WTC11 (cell line): ENCODE measurements around the gene AOAH. TPM values are rescaled to one million over a fixed set of nuclear protein-coding genes. Genes with fewer than 3 reads are reported as not detected.

Experiments used
- ATAC-seq: fragments of 200-7000 bp; cut with Tn5 transposase; 2 replicates; pipeline ENCODE4 v1.10.0; 2021; ENCODE audit warnings: mild to moderate bottlenecking, moderate library complexity
- CTCF ChIA-PET: fragments of 300-600 bp; sonication (Branson Sonifier 250); formaldehyde crosslinking; loops from one replicate; lab custom pipeline; 2021; ENCODE audit warnings: antibody characterized with exemption; lab: Charles Lee
- POLR2A ChIA-PET: fragments of 350-600 bp; sonication (Branson Sonifier 250); formaldehyde crosslinking; loops from one replicate; lab custom pipeline; 2021; ENCODE audit warnings: antibody characterized with exemption; lab: Charles Lee
- DNase-seq: peaks from one replicate; pipeline ENCODE4 v3.0.0; 2021; ENCODE audit warnings: low spot score
- H3K27ac Mint-ChIP-seq: 2 replicates; pipeline ENCODE4 v1.8.0; 2021; ENCODE audit warnings: mixed read lengths
- H3K27me3 Mint-ChIP-seq: 2 replicates; pipeline ENCODE4 v1.8.0; 2021; ENCODE audit warnings: low read depth, mild to moderate bottlenecking, moderate library complexity, mixed read lengths
- H3K36me3 Mint-ChIP-seq: 2 replicates; pipeline ENCODE4 v1.8.0; 2021; ENCODE audit warnings: mixed read lengths
- H3K4me1 Mint-ChIP-seq: 2 replicates; pipeline ENCODE4 v1.8.0; 2022; ENCODE audit warnings: mixed read lengths
- H3K4me3 Mint-ChIP-seq: 2 replicates; pipeline ENCODE4 v1.8.0; 2021; ENCODE audit warnings: mild to moderate bottlenecking, moderate library complexity, mixed read lengths
- H3K9me3 Mint-ChIP-seq: 2 replicates; pipeline ENCODE4 v1.8.0; 2021; ENCODE audit warnings: mixed read lengths
- AFF4 ChIP-seq: sonication (generic); formaldehyde crosslinking; IDR thresholded peaks from 2 replicates; pipeline ENCODE4 v1.8.1; 2023; ENCODE audit warnings: mild to moderate bottlenecking, missing genetic modification reagents, borderline replicate concordance
- E2F5 ChIP-seq: sonication (generic); formaldehyde crosslinking; IDR thresholded peaks from 2 replicates; pipeline ENCODE4 v1.8.1; 2022; ENCODE audit warnings: mild to moderate bottlenecking, moderate library complexity, missing genetic modification reagents
- EMX1 ChIP-seq: fragments of 250-450 bp; sonication (Bioruptor Pico); IDR thresholded peaks from 2 replicates; pipeline ENCODE4 v1.8.0; 2021; ENCODE audit warnings: mild to moderate bottlenecking
- FOXP4 ChIP-seq: sonication (generic); formaldehyde crosslinking; IDR thresholded peaks from 2 replicates; pipeline ENCODE4 v1.8.0; 2022; ENCODE audit warnings: mild to moderate bottlenecking, missing genetic modification reagents
- HMGXB4 ChIP-seq: sonication (generic); formaldehyde crosslinking; IDR thresholded peaks from 2 replicates; pipeline ENCODE4 v1.8.1; 2023; ENCODE audit warnings: mild to moderate bottlenecking, moderate library complexity, missing genetic modification reagents
- IRF2 ChIP-seq: sonication (generic); formaldehyde crosslinking; IDR thresholded peaks from 2 replicates; pipeline ENCODE4 v1.8.0; 2022; ENCODE audit warnings: low read depth, missing genetic modification reagents, borderline replicate concordance
- JUN ChIP-seq: sonication (generic); formaldehyde crosslinking; IDR thresholded peaks from 2 replicates; pipeline ENCODE4 v1.8.0; 2023; ENCODE audit warnings: mild to moderate bottlenecking, missing genetic modification reagents
- MLX ChIP-seq: sonication (generic); formaldehyde crosslinking; IDR thresholded peaks from 2 replicates; pipeline ENCODE4 v1.8.1; 2023; ENCODE audit warnings: mild to moderate bottlenecking, missing genetic modification reagents, moderate library complexity
- OVOL2 ChIP-seq: fragments of 250-450 bp; sonication (Bioruptor Pico); IDR thresholded peaks from 2 replicates; pipeline ENCODE4 v1.9.0; 2021; ENCODE audit warnings: mild to moderate bottlenecking, borderline replicate concordance
- PRRX2 ChIP-seq: fragments of 250-450 bp; sonication (Bioruptor Pico); IDR thresholded peaks from 2 replicates; pipeline ENCODE4 v1.8.0; 2021; ENCODE audit warnings: mild to moderate bottlenecking
- RELA ChIP-seq: sonication (generic); formaldehyde crosslinking; IDR thresholded peaks from 2 replicates; pipeline ENCODE4 v1.8.1; 2022; ENCODE audit warnings: missing genetic modification reagents, mild to moderate bottlenecking, borderline replicate concordance
- RORB ChIP-seq: fragments of 250-450 bp; sonication (Bioruptor Pico); IDR thresholded peaks from 2 replicates; pipeline ENCODE4 v1.9.0; 2021; ENCODE audit warnings: mild to moderate bottlenecking
- SMAD4 ChIP-seq: sonication (generic); formaldehyde crosslinking; IDR thresholded peaks from 2 replicates; pipeline ENCODE4 v1.8.0; 2022; ENCODE audit warnings: mild to moderate bottlenecking, missing genetic modification reagents
- TCF7 ChIP-seq: sonication (generic); formaldehyde crosslinking; IDR thresholded peaks from 2 replicates; pipeline ENCODE4 v1.8.0; 2022; ENCODE audit warnings: mild to moderate bottlenecking, low read depth, missing genetic modification reagents, moderate library complexity
- TP53 ChIP-seq: sonication (generic); formaldehyde crosslinking; IDR thresholded peaks from 2 replicates; pipeline ENCODE4 v1.8.1; 2023; ENCODE audit warnings: mild to moderate bottlenecking, missing genetic modification reagents
- ZNF138 ChIP-seq: sonication (generic); formaldehyde crosslinking; conservative IDR thresholded peaks from 2 replicates; pipeline ENCODE4 v1.8.1; 2022; ENCODE audit warnings: mild to moderate bottlenecking, moderate library complexity, missing genetic modification reagents
- ZNF396 ChIP-seq: fragments of 250-450 bp; sonication (Bioruptor Pico); IDR thresholded peaks from 2 replicates; pipeline ENCODE4 v1.8.0; 2021; ENCODE audit warnings: mild to moderate bottlenecking, moderate library complexity, borderline replicate concordance
- ZNF425 ChIP-seq: fragments of 250-450 bp; sonication (Bioruptor Pico); conservative IDR thresholded peaks from 2 replicates; pipeline ENCODE4 v1.9.0; 2021; ENCODE audit warnings: mild to moderate bottlenecking
- total RNA-seq: library from RNA; stranded (reverse); gene quantifications from 3 replicates; pipeline ENCODE4 v1.2.3, GENCODE V29; 2021
- TF ChIP-seq, protein P1 (sequence below): sonication (generic); formaldehyde crosslinking; conservative IDR thresholded peaks from 2 replicates; pipeline ENCODE4 v1.8.1; 2022; ENCODE audit warnings: mild to moderate bottlenecking, missing genetic modification reagents
- TF ChIP-seq, protein P2 (sequence below): sonication (generic); formaldehyde crosslinking; IDR thresholded peaks from 2 replicates; pipeline ENCODE4 v1.8.1; 2022; ENCODE audit warnings: low read depth, mild to moderate bottlenecking, moderate library complexity, missing genetic modification reagents, borderline replicate concordance

Gene AOAH
- total RNA-seq, 1 experiment from 2014 or later, result 0.31 TPM

- no peak for TF ChIP-seq AFF4 (CRISPR knock-in tag)
- TF ChIP-seq, protein P1, sequence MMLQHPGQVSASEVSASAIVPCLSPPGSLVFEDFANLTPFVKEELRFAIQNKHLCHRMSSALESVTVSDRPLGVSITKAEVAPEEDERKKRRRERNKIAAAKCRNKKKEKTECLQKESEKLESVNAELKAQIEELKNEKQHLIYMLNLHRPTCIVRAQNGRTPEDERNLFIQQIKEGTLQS (CRISPR knock-in tag), result no peak
- no peak for TF ChIP-seq RORB (CRISPR knock-in tag)
- TF ChIP-seq, protein P2, sequence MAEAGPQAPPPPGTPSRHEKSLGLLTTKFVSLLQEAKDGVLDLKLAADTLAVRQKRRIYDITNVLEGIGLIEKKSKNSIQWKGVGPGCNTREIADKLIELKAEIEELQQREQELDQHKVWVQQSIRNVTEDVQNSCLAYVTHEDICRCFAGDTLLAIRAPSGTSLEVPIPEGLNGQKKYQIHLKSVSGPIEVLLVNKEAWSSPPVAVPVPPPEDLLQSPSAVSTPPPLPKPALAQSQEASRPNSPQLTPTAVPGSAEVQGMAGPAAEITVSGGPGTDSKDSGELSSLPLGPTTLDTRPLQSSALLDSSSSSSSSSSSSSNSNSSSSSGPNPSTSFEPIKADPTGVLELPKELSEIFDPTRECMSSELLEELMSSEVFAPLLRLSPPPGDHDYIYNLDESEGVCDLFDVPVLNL (CRISPR knock-in tag), result no peak
- no peak for TF ChIP-seq RELA (CRISPR knock-in tag)
- no peak for TF ChIP-seq TCF7
- no peak for TF ChIP-seq FOXP4 (CRISPR knock-in tag)
- no peak for TF ChIP-seq TP53 (CRISPR knock-in tag)
- TF ChIP-seq EMX1 (CRISPR knock-in tag), result no peak
- TF ChIP-seq HMGXB4, result no peak
Observed at GRCh38 chr7:36486336-36486735, 238.0 kb downstream of the AOAH start (continued).

- H3K4me1 Mint-ChIP-seq, result no peaks in the 10 kb centered on the region
- H3K36me3 Mint-ChIP-seq, result peaks cover 12% of the 10 kb centered on the region
- H3K9me3 Mint-ChIP-seq, result peaks cover 14% of the 10 kb centered on the region
- no peak overlapping the region for H3K27ac Mint-ChIP-seq
- ATAC-seq (no peak), DNase-seq (no peak)
- H3K27me3 Mint-ChIP-seq, result no peaks in the 10 kb centered on the region
- CTCF ChIA-PET, result interaction anchor here (1.6 kb wide), 1 partner anchor 187 kb away, joined by 3 read pairs; no protein-coding TSS in a partner anchor
- POLR2A ChIA-PET, result no interaction called here
- H3K4me3 Mint-ChIP-seq, result no peak overlapping the region
- TF ChIP-seq E2F5 (CRISPR knock-in tag), result no peak
- TF ChIP-seq ZNF396 (CRISPR knock-in tag), result no peak
- TF ChIP-seq OVOL2 (CRISPR knock-in tag), result no peak
- TF ChIP-seq IRF2, result no peak
- TF ChIP-seq ZNF138 (CRISPR knock-in tag), result no peak
- TF ChIP-seq MLX (CRISPR knock-in tag), result no peak
- TF ChIP-seq ZNF425 (CRISPR knock-in tag), result no peak
- TF ChIP-seq PRRX2 (CRISPR knock-in tag), result no peak
- no peak for TF ChIP-seq SMAD4 (CRISPR knock-in tag)
- TF ChIP-seq JUN (CRISPR knock-in tag), result no peak
Observed at GRCh38 chr7:36484265-36484664, 240.0 kb downstream of the AOAH start.
